Lung (tissue), 16 donors: ENCODE data around the gene TEDC2. TPM values are rescaled to one million over a fixed set of nuclear protein-coding genes. Genes with fewer than 3 reads are reported as not detected.
A peak's percentile ranks its signal among the peaks of the same experiment; 100 is the strongest.

Source experiments
- ATAC-seq: fragments of 200-7000 bp; cut with Tn5 transposase; one replicate; pipeline ENCODE4 v1.9.1; 2020; ENCODE audit warnings: moderate number of reproducible peaks; ENCODE audit not compliant: insufficient read depth, low FRiP score
- DNase-seq, 3 donors: peaks; one replicate each; pipeline ENCODE4 v3.0.0-alpha.2; 2013 to 2017
- H3K27ac ChIP-seq, 2 donors: one replicate each; pipeline ENCODE4 v1.5.1; 2013; ENCODE audit warnings: mild to moderate bottlenecking in 2 of 2, moderate library complexity in 2 of 2, control low read depth in 1 of 2, inconsistent platforms in 1 of 2, low read depth in 1 of 2, low read length in 1 of 2
- H3K27me3 ChIP-seq, 3 donors: one replicate each; pipeline ENCODE4 v1.5.1; 2013; ENCODE audit warnings: low read length in 2 of 3; ENCODE audit not compliant: control insufficient read depth in 3 of 3, insufficient read depth in 3 of 3
- H3K36me3 ChIP-seq, 4 donors: one replicate each; pipeline ENCODE4 v1.5.1; 2013; ENCODE audit warnings: low read length in 4 of 4, mild to moderate bottlenecking in 1 of 4, moderate library complexity in 1 of 4; ENCODE audit not compliant: control insufficient read depth in 4 of 4, insufficient read depth in 4 of 4
- H3K4me1 ChIP-seq, 5 donors: one replicate each; pipeline ENCODE4 v1.5.1; 2013; ENCODE audit warnings: low read length in 5 of 5, mild to moderate bottlenecking in 2 of 5, moderate library complexity in 1 of 5; ENCODE audit not compliant: control insufficient read depth in 5 of 5, insufficient read depth in 5 of 5
- H3K4me3 ChIP-seq: one replicate; pipeline ENCODE4 v1.5.1; 2013; ENCODE audit warnings: mild to moderate bottlenecking, control low read depth, moderate library complexity
- H3K9ac ChIP-seq, 2 donors: one replicate each; pipeline ENCODE4 v1.5.1; 2013; ENCODE audit warnings: low read length in 2 of 2, control low read depth in 1 of 2; ENCODE audit not compliant: insufficient read depth in 1 of 2
- H3K9me3 ChIP-seq, 4 donors: one replicate each; pipeline ENCODE4 v1.5.1; 2013; ENCODE audit warnings: low read length in 3 of 4, mild to moderate bottlenecking in 1 of 4, moderate library complexity in 1 of 4; ENCODE audit not compliant: control insufficient read depth in 4 of 4, insufficient read depth in 3 of 4
- CTCF ChIP-seq: IDR thresholded peaks from 2 replicates; pipeline ENCODE4 v1.5.1; 2012; ENCODE audit warnings: mild to moderate bottlenecking; ENCODE audit errors: control extremely low read depth, extremely low read depth
- WGBS, 2 donors: extraction: QIAGEN DNeasy Blood & Tissue Kit; methylation state at CpG; one replicate each; pipeline ENCODE4 v1.1.7; 2013; 5-methylcytosine and 5-hydroxymethylcytosine counted together
- long read RNA-seq, 5 donors: transcript quantifications; one replicate each; lab custom pipeline, GENCODE V29; 2026
- polyA plus RNA-seq, 2 donors: library from polyadenylated mRNA; stranded (reverse); fragments of 200-250 nt; gene quantifications; one replicate each; pipeline ENCODE4 v1.2.1, GENCODE V29; 2013
- total RNA-seq, 2 donors: library from RNA; depleted of rRNA in 1 of 2; stranded (reverse); fragments of >200 nt in 1 of 2; gene quantifications; one replicate each; pipeline ENCODE4 v1.2.1, GENCODE V29; 2014 to 2021
- donor health status: control.
- donor health status: control.
- donor health status: Bipolar disorder and iron deficiency.
- donor health status: healthy.
- donor health status: DM: yes; HTN: yes; CAD: no.

Gene TEDC2
- total RNA-seq (1 to 10 TPM; 1.1 to 3.6 TPM), polyA plus RNA-seq (1 to 10 TPM; 1.6 to 2.9 TPM)
- long read RNA-seq, donor 1, partial matches to known transcripts: 0 of 3 reads
- long read RNA-seq, donor 1, other reads (novel, unspliced or antisense): 0 of 3 reads
- long read RNA-seq, donor 2, partial matches to known transcripts: 0 of 1 reads
- long read RNA-seq, donor 2, other reads (novel, unspliced or antisense): 0 of 1 reads
- long read RNA-seq, donor 3, partial matches to known transcripts: 0 of 2 reads
- long read RNA-seq, donor 3, other reads (novel, unspliced or antisense): 0 of 2 reads
- long read RNA-seq, donor 4, partial matches to known transcripts: 0 of 3 reads
- long read RNA-seq, donor 4, other reads (novel, unspliced or antisense): 0 of 3 reads
- long read RNA-seq, donor 5, partial matches to known transcripts: 0 of 3 reads
- long read RNA-seq, donor 5, other reads (novel, unspliced or antisense): 0 of 3 reads

GRCh38 chr16:2459647-2460390, at the start of gene TEDC2:
Gene TEDC2, plus strand, starts transcription at chr16:2460109. Its CDS starts 36 bp downstream, at chr16:2460145.
- 1% methylated on average over 59 to 66 of the region's 66 CpGs for WGBS, 2 donors
- Histone ChIP-seq H3K9ac (peak within 1 kb of the TSS; percentile 43 to 74), H3K4me1 (peaks cover 0 to 16% (median 0%) of the 10 kb centered on the region in 5 donors), H3K27ac (peak within 1 kb of the TSS in 1 of 2 donors; percentile 20), H3K4me3 (peak within 1 kb of the TSS; percentile 37), H3K36me3 (peaks cover 0 to 17% (median 1%) of the 10 kb centered on the region in 4 donors), H3K9me3 (no peaks in the 10 kb centered on the region), H3K27me3 (no peaks in the 10 kb centered on the region)
- DNase-seq (peak; percentile 94 to 96 (median 96)), ATAC-seq (peak; percentile 97)
- no peak for TF ChIP-seq CTCF

- Histone ChIP-seq H3K9me3 (no peaks in the 10 kb centered on the region), H3K9ac (no peak overlapping the region), H3K4me1 (no peaks in the 10 kb centered on the region), H3K27me3 (peaks cover 0 to 12% (median 3%) of the 10 kb centered on the region in 3 donors), H3K36me3 (no peaks in the 10 kb centered on the region), H3K27ac (no peak overlapping the region), H3K4me3 (no peak overlapping the region)
- DNase-seq (no peak), ATAC-seq (no peak)
- 54 to 75% methylated on average over 2 of the region's 2 CpGs for WGBS, 2 donors
- TF ChIP-seq CTCF: no peak
These were observed 44.8 kb upstream of the TEDC2 start for GRCh38 chr16:2415085-2415484.

- no peak overlapping the region for H3K9ac ChIP-seq
- DNase-seq (no peak), ATAC-seq (no peak)
- no peaks in the 10 kb centered on the region for H3K9me3 ChIP-seq
- no peak for TF ChIP-seq CTCF
- no peaks in the 10 kb centered on the region for H3K4me1 ChIP-seq
- H3K36me3 ChIP-seq: no peaks in the 10 kb centered on the region
- H3K27me3 ChIP-seq: no peaks in the 10 kb centered on the region
- no peak overlapping the region for H3K27ac ChIP-seq
- no peak overlapping the region for H3K4me3 ChIP-seq
These were observed 39.9 kb upstream of the TEDC2 start for GRCh38 chr16:2420035-2420434.
